IMR-90 (cell line): ENCODE measurements around the gene LINGO4. TPM values are rescaled to one million over a fixed set of nuclear protein-coding genes. Genes with fewer than 3 reads are reported as not detected.

ENCODE experiments used
- ATAC-seq: fragments of 200-7000 bp; cut with Tn5 transposase; 2 replicates; pipeline ENCODE4 v1.9.1; 2020; ENCODE audit warnings: low read depth, mild to moderate bottlenecking, moderate library complexity
- BruUV-seq: library from RNA; stranded (reverse); fragments of 400-500 nt; replicated peaks from 2 replicates; lab custom pipeline; 2021; lab: Mats Ljungman, UMichigan
- CTCF ChIA-PET: fragments of 300-600 bp; formaldehyde crosslinking; extraction: SDS; loops from one replicate; lab custom pipeline; 2021; ENCODE audit warnings: antibody characterized with exemption; lab: Yijun Ruan, JAX
- POLR2A ChIA-PET: fragments of 300-600 bp; sonication (Branson Sonifier 250); formaldehyde crosslinking; loops from one replicate; lab custom pipeline; 2022; ENCODE audit warnings: antibody characterized with exemption; ENCODE audit not compliant: unreplicated experiment; lab: Charles Lee
- DNase-seq: peaks from one replicate; pipeline ENCODE4 v3.0.0; 2013
- H2AFZ ChIP-seq: replicated peaks from 2 replicates; pipeline ENCODE3; 2013; ENCODE audit warnings: low read length, mild to moderate bottlenecking; ENCODE audit not compliant: poor library complexity
- H2AK5ac ChIP-seq: 2 replicates; pipeline ENCODE4 v1.6.1; 2013; ENCODE audit warnings: low read depth, low read length, inconsistent platforms
- H2AK9ac ChIP-seq: replicated peaks from 2 replicates; pipeline ENCODE3; 2013; ENCODE audit warnings: mild to moderate bottlenecking, low read depth, low read length, moderate library complexity; ENCODE audit not compliant: poor library complexity
- H2BK120ac ChIP-seq: 2 replicates; pipeline ENCODE4 v1.6.1; 2013; ENCODE audit warnings: low read depth, low read length, inconsistent platforms
- H2BK15ac ChIP-seq: 3 replicates; pipeline ENCODE4 v1.6.1; 2013; ENCODE audit warnings: low read depth, low read length, inconsistent platforms
- H2BK20ac ChIP-seq: 2 replicates; pipeline ENCODE4 v1.6.1; 2013; ENCODE audit warnings: low read depth, mild to moderate bottlenecking, inconsistent platforms, low read length, moderate library complexity
- H2BK5ac ChIP-seq: 2 replicates; pipeline ENCODE4 v1.6.1; 2013; ENCODE audit warnings: mild to moderate bottlenecking, low read depth, low read length, inconsistent platforms; ENCODE audit not compliant: poor library complexity, severe bottlenecking
- H3K14ac ChIP-seq: replicated peaks from 2 replicates; pipeline ENCODE4 v1.6.1; 2013; ENCODE audit warnings: low read depth, low read length, inconsistent platforms
- H3K18ac ChIP-seq: 2 replicates; pipeline ENCODE4 v1.6.1; 2013; ENCODE audit warnings: low read depth, low read length, control low read depth
- H3K23ac ChIP-seq: 2 replicates; pipeline ENCODE4 v1.6.1; 2013; ENCODE audit warnings: low read depth, low read length, inconsistent platforms
- H3K27ac ChIP-seq: 2 replicates; pipeline ENCODE4 v1.5.1; 2013; ENCODE audit warnings: mild to moderate bottlenecking, control low read depth, low read length; ENCODE audit not compliant: insufficient read depth
- H3K27me3 ChIP-seq: 2 replicates; pipeline ENCODE4 v1.6.1; 2013; ENCODE audit warnings: low read length; ENCODE audit not compliant: control insufficient read depth, insufficient read depth
- H3K36me3 ChIP-seq: 2 replicates; pipeline ENCODE4 v1.6.1; 2013; ENCODE audit warnings: low read length, mixed read lengths; ENCODE audit not compliant: control insufficient read depth, insufficient read depth
- H3K4ac ChIP-seq: 2 replicates; pipeline ENCODE4 v1.6.1; 2013; ENCODE audit warnings: low read depth, low read length, inconsistent platforms
- H3K4me1 ChIP-seq: 2 replicates; pipeline ENCODE4 v1.6.1; 2013; ENCODE audit warnings: low read length, mixed read lengths; ENCODE audit not compliant: control insufficient read depth, insufficient read depth
- H3K4me2 ChIP-seq: 2 replicates; pipeline ENCODE4 v1.6.1; 2013; ENCODE audit warnings: low read depth, mild to moderate bottlenecking, control low read depth, low read length, moderate library complexity
- H3K4me3 ChIP-seq: 2 replicates; pipeline ENCODE4 v1.5.1; 2013; ENCODE audit warnings: low read depth, mild to moderate bottlenecking, control low read depth, low read length, moderate library complexity; ENCODE audit not compliant: insufficient read depth
- H3K56ac ChIP-seq: 2 replicates; pipeline ENCODE4 v1.6.1; 2013; ENCODE audit warnings: low read length, inconsistent platforms; ENCODE audit not compliant: insufficient read depth; ENCODE audit errors: extremely low read depth
- H3K79me1 ChIP-seq, 2 experiments: 2 replicates each; pipeline ENCODE4 v1.6.1; 2013; ENCODE audit warnings: low read length in 2 of 2, inconsistent platforms in 1 of 2, low read depth in 1 of 2
- H3K9ac ChIP-seq: 2 replicates; pipeline ENCODE4 v1.6.1; 2013; ENCODE audit warnings: low read depth, low read length, control low read depth
- H3K9me1 ChIP-seq: 2 replicates; pipeline ENCODE4 v1.6.1; 2013; ENCODE audit warnings: low read length, inconsistent platforms; ENCODE audit not compliant: insufficient read depth
- H3K9me3 ChIP-seq: 2 replicates; pipeline ENCODE4 v1.6.1; 2013; ENCODE audit warnings: low read length; ENCODE audit not compliant: control insufficient read depth, insufficient read depth
- H4K20me1 ChIP-seq: 2 replicates; pipeline ENCODE4 v1.6.1; 2013; ENCODE audit warnings: low read length, inconsistent platforms; ENCODE audit not compliant: insufficient read depth
- H4K5ac ChIP-seq: 2 replicates; pipeline ENCODE4 v1.6.1; 2013; ENCODE audit warnings: mild to moderate bottlenecking, low read depth, low read length, control low read depth
- H4K8ac ChIP-seq, 2 experiments: 2 replicates each; pipeline ENCODE4 v1.6.1; 2013; ENCODE audit warnings: low read depth in 2 of 2, low read length in 2 of 2, control low read depth in 1 of 2, inconsistent platforms in 1 of 2
- H4K91ac ChIP-seq: 2 replicates; pipeline ENCODE4 v1.6.1; 2013; ENCODE audit warnings: low read depth, low read length, inconsistent platforms; ENCODE audit not compliant: insufficient read depth
- FOS ChIP-seq: fragments of 150-350 bp; IDR thresholded peaks from 2 replicates; pipeline ENCODE4 v1.6.1; 2016; ENCODE audit warnings: low read depth, low read length
- MAFK ChIP-seq: IDR thresholded peaks from 2 replicates; pipeline ENCODE4 v1.6.1; 2012; ENCODE audit warnings: low read depth, low read length, improper control_type of control experiment
- MAZ ChIP-seq: IDR thresholded peaks from 2 replicates; pipeline ENCODE4 v1.6.1; 2012; ENCODE audit warnings: low read depth, mild to moderate bottlenecking, low read length, improper control_type of control experiment, moderate library complexity, borderline replicate concordance
- POLR2A ChIP-seq: IDR thresholded peaks from 2 replicates; pipeline ENCODE4 v1.6.1; 2012; ENCODE audit warnings: mild to moderate bottlenecking, low read depth, low read length
- SMC3 ChIP-seq: fragments of 150-350 bp; IDR thresholded peaks from 2 replicates; pipeline ENCODE4 v1.6.1; 2016; ENCODE audit warnings: low read depth, mild to moderate bottlenecking, antibody characterized with exemption, low read length, moderate library complexity
- WGBS, 2 experiments: methylation state at CpG; one replicate each; pipeline versions ENCODE4 v1.1.5 to v1.1.7; 2013; ENCODE audit warnings: missing lambda C conversion rate in 2 of 2; ENCODE audit not compliant: insufficient read length in 1 of 2; ENCODE audit errors: extremely low coverage in 2 of 2; 5-methylcytosine and 5-hydroxymethylcytosine counted together
- dilution Hi-C: fragments of 300-500 bp; cut with HindIII; formaldehyde crosslinking; loops from one replicate; pipeline ENCODE4 v1.14.3; 2018; ENCODE audit warnings: low sequenced_read_pairs; ENCODE audit not compliant: unreplicated experiment
- in situ Hi-C: fragments of 300-500 bp; cut with MboI; formaldehyde crosslinking; loops from 3 replicates; pipeline ENCODE4 v1.14.3; 2019; ENCODE audit warnings: low sequenced_read_pairs, inconsistent platforms, mixed read lengths
- intact Hi-C: fragments of 100-400 bp; cut with micrococcal nuclease; formaldehyde crosslinking; loops from 2 replicates; pipeline ENCODE4 v1.10.0; 2022
- polyA plus RNA-seq, 3 experiments: library from polyadenylated mRNA; depleted of rRNA; stranded (reverse); fragments of >200 nt; gene quantifications; 2 replicates each; pipeline ENCODE4 v1.2.3, GENCODE V29; 2012; ENCODE audit warnings: low replicate concordance in 1 of 3
- total RNA-seq: library from RNA; depleted of rRNA; stranded (reverse); fragments of >200 nt; gene quantifications from 2 replicates; pipeline ENCODE4 v1.2.3, GENCODE V29; 2012
- TF ChIP-seq, protein P1 (sequence below): fragments of 150-350 bp; IDR thresholded peaks from 2 replicates; pipeline ENCODE4 v1.6.1; 2017; ENCODE audit warnings: mild to moderate bottlenecking, antibody characterized with exemption, low read length, low read depth

The LINGO4 gene
- total and polyA plus RNA-seq, 2 of the 4 experiments (the other 2 are of a cell fraction): not detected

GRCh38 chr1:151827853-151828252 is 22.6 kb upstream of the LINGO4 start:
- Histone ChIP-seq H2AK9ac (no peak overlapping the region), H3K14ac (no peak overlapping the region), H3K23ac (no peak overlapping the region), H3K79me1 (no peaks in the 10 kb centered on the region), H4K5ac (no peak overlapping the region), H3K4me1 (no peaks in the 10 kb centered on the region), H2BK20ac (no peak overlapping the region), H3K4ac (no peak overlapping the region), H2AFZ (no peak overlapping the region), H3K9ac (no peak overlapping the region), H3K27ac (no peak overlapping the region), H2AK5ac (no peak overlapping the region), H3K9me3 (no peaks in the 10 kb centered on the region), H4K8ac (no peak overlapping the region), H3K18ac (no peak overlapping the region), H2BK5ac (no peak overlapping the region), H2BK120ac (no peak overlapping the region), H3K9me1 (no peaks in the 10 kb centered on the region), H4K91ac (no peak overlapping the region), H2BK15ac (no peak overlapping the region), H3K4me2 (no peak overlapping the region), H3K27me3 (peaks cover 63% of the 10 kb centered on the region), H3K56ac (no peak overlapping the region), H3K36me3 (no peaks in the 10 kb centered on the region), H4K20me1 (no peaks in the 10 kb centered on the region), H3K4me3 (no peak overlapping the region)
- WGBS, 2 experiments: 100% methylated on average over 1 of the region's 9 CpGs; no CpG with 5 or more reads in 1 of the 2 experiments
- intact Hi-C loops: no loop called here
- ChIA-PET POLR2A (no interaction called here), CTCF (interaction anchor here (0.7 kb wide), 1 partner anchor 115 kb away, joined by 3 read pairs; no protein-coding TSS in a partner anchor)
- TF ChIP-seq POLR2A: no peak
- TF ChIP-seq MAFK: no peak
- TF ChIP-seq FOS: no peak
- TF ChIP-seq SMC3: no peak
- TF ChIP-seq, protein P1, sequence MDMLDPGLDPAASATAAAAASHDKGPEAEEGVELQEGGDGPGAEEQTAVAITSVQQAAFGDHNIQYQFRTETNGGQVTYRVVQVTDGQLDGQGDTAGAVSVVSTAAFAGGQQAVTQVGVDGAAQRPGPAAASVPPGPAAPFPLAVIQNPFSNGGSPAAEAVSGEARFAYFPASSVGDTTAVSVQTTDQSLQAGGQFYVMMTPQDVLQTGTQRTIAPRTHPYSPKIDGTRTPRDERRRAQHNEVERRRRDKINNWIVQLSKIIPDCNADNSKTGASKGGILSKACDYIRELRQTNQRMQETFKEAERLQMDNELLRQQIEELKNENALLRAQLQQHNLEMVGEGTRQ: no peak
- no peak for TF ChIP-seq MAZ
- in situ Hi-C loops: no loop called here
- BruUV-seq: no TSS peak
- no peak for DNase-seq
- no peak for ATAC-seq
- dilution Hi-C loops: no loop called here
